HEK293T (cell line): Measurements from ENCODE around the gene HOXA9.

Source experiments
- CTCF ChIA-PET: fragments of 350-600 bp; formaldehyde crosslinking; extraction: SDS; loops from one replicate; lab custom pipeline; 2021; ENCODE audit warnings: antibody characterized with exemption, inconsistent platforms; lab: Yijun Ruan, JAX
- POLR2A ChIA-PET: fragments of 350-600 bp; formaldehyde crosslinking; extraction: SDS; loops from one replicate; lab custom pipeline; 2020; ENCODE audit warnings: antibody characterized with exemption, inconsistent platforms; lab: Yijun Ruan, JAX
- DNase-seq: peaks from one replicate; pipeline ENCODE4 v3.0.0; 2012; ENCODE audit warnings: mixed read lengths; ENCODE audit errors: extremely low spot score
- ARNT ChIP-seq: fragments of 450-650 bp; IDR thresholded peaks from 2 replicates; pipeline ENCODE4 v1.6.1; 2017; ENCODE audit warnings: mild to moderate bottlenecking
- BHLHE40 ChIP-seq: fragments of 450-650 bp; IDR thresholded peaks from 2 replicates; pipeline ENCODE4 v1.6.1; 2016; ENCODE audit warnings: mild to moderate bottlenecking, moderate library complexity, borderline replicate concordance
- CTBP1 ChIP-seq: fragments of 450-650 bp; IDR thresholded peaks from 2 replicates; pipeline ENCODE4 v1.6.1; 2016; ENCODE audit warnings: borderline replicate concordance
- ELF4 ChIP-seq: fragments of 450-650 bp; IDR thresholded peaks from 2 replicates; pipeline ENCODE4 v1.6.1; 2017; ENCODE audit warnings: antibody characterized with exemption
- FOXA1 ChIP-seq: fragments of 450-650 bp; IDR thresholded peaks from 2 replicates; pipeline ENCODE4 v1.6.1; 2016; ENCODE audit warnings: mild to moderate bottlenecking
- FOXK2 ChIP-seq: fragments of 450-650 bp; IDR thresholded peaks from 2 replicates; pipeline ENCODE4 v1.6.1; 2016; ENCODE audit warnings: mild to moderate bottlenecking
- FOXM1 ChIP-seq: fragments of 450-650 bp; IDR thresholded peaks from 2 replicates; pipeline ENCODE4 v1.6.1; 2017; ENCODE audit warnings: mild to moderate bottlenecking, borderline replicate concordance
- HDGF ChIP-seq: fragments of 450-650 bp; IDR thresholded peaks from 2 replicates; pipeline ENCODE4 v1.6.1; 2017; ENCODE audit warnings: antibody characterized with exemption, borderline replicate concordance
- L3MBTL2 ChIP-seq: fragments of 450-650 bp; conservative IDR thresholded peaks from 2 replicates; pipeline ENCODE4 v1.6.1; 2016; ENCODE audit warnings: mild to moderate bottlenecking
- LEF1 ChIP-seq: fragments of 450-650 bp; IDR thresholded peaks from 2 replicates; pipeline ENCODE4 v1.6.1; 2017; ENCODE audit warnings: mild to moderate bottlenecking, borderline replicate concordance
- NFRKB ChIP-seq: fragments of 450-650 bp; IDR thresholded peaks from 2 replicates; pipeline ENCODE4 v1.6.1; 2016; ENCODE audit warnings: mild to moderate bottlenecking, moderate library complexity
- SP1 ChIP-seq: fragments of 450-650 bp; IDR thresholded peaks from 2 replicates; pipeline ENCODE4 v1.6.1; 2017
- SUZ12 ChIP-seq: fragments of 450-650 bp; IDR thresholded peaks from 2 replicates; pipeline ENCODE4 v1.6.1; 2016; ENCODE audit warnings: mild to moderate bottlenecking
- TARDBP ChIP-seq: fragments of 450-650 bp; IDR thresholded peaks from 2 replicates; pipeline ENCODE4 v1.6.1; 2016
- ZNF384 ChIP-seq: fragments of 450-650 bp; IDR thresholded peaks from 2 replicates; pipeline ENCODE4 v1.6.1; 2016
- TF ChIP-seq, protein P1 (sequence below): fragments of 450-650 bp; IDR thresholded peaks from 2 replicates; pipeline ENCODE4 v1.6.1; 2016

HOXA9 gene

DNA sequence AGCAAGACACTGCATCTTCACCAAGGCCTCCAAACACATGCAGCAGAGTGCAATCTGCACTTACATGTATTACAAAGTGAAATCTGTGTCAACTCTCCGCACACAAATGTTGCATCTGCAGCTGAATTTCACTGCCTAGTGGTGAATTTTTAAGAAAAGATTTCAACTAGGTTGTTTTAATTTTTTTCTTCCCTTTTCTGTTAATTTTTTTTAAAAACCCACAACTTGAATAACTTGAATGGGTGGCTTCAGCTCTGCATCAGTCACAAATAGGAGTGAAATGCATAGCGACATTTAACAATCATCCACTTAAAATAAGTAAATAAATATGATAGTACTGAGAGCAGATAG, 28.6 kb upstream of the HOXA9 start:
- TF ChIP-seq ZNF384 (no peak), ARNT (no peak), LEF1 (no peak), SUZ12 (no peak), FOXK2 (no peak), SP1 (no peak), HDGF (no peak)
- TF ChIP-seq, protein P1, sequence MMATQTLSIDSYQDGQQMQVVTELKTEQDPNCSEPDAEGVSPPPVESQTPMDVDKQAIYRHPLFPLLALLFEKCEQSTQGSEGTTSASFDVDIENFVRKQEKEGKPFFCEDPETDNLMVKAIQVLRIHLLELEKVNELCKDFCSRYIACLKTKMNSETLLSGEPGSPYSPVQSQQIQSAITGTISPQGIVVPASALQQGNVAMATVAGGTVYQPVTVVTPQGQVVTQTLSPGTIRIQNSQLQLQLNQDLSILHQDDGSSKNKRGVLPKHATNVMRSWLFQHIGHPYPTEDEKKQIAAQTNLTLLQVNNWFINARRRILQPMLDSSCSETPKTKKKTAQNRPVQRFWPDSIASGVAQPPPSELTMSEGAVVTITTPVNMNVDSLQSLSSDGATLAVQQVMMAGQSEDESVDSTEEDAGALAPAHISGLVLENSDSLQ = no peak
- POLR2A ChIA-PET = no interaction called here
- no peak for DNase-seq
- CTCF ChIA-PET = no interaction called here

GRCh38 chr7:27193335-27194001, 28.1 kb upstream of the HOXA9 start:
- TF ChIP-seq ELF4 (no peak), NFRKB (no peak), ARNT (no peak), TARDBP (no peak), HDGF (no peak), FOXM1 (no peak), LEF1 (no peak), CTBP1 (no peak), SP1 (no peak), ZNF384 (no peak)
- CTCF ChIA-PET = no interaction called here
- DNase-seq = no peak
- POLR2A ChIA-PET = no interaction called here

GRCh38 chr7:27192546-27193334, 27.4 kb upstream of the HOXA9 start:
- DNase-seq = no peak
- TF ChIP-seq FOXK2 (no peak), HDGF (no peak), TARDBP (no peak), LEF1 (no peak), SP1 (no peak), BHLHE40 (no peak), ZNF384 (no peak), CTBP1 (no peak), FOXM1 (no peak), SUZ12 (no peak), NFRKB (no peak), ARNT (no peak), ELF4 (no peak), L3MBTL2 (no peak)
- CTCF ChIA-PET = no interaction called here
- POLR2A ChIA-PET = no interaction called here

DNA sequence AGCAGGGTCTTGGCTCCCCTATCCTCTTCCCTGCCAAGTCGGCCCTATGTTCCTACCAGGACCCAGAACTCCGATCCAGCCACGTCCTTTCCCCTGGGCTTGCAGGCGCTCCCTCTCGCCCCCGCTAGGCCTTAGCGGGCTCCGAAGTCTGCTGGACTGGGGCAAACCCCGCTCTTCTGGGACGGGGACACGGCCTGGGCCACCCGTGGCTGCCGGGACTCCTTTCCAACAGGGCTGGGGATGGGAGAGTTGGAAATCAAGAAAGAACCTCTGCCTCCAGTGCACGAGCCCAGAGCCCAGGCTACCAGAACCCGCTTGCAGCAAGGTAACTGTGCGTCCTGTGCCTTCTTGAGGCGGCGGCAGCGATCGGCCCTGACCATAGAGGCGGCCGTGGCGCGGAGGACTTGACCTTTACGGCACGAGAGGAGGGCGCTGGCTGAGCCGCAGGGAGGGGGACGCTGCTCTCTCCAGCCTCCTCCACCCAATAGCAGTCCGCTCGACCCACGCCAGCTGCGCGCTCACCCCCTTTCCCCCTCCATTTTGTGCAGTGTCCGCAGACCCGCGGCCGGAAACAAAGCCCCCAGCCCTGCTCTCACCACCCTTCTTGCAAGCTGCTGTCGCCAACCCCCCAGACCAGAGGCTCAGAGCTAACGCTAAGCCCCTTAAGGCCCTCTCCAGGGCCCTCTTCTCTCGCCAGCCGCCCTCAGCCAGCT, 26.7 kb upstream of the HOXA9 start:
- POLR2A ChIA-PET = no interaction called here
- no peak for TF ChIP-seq FOXM1
- TF ChIP-seq SUZ12 = no peak
- TF ChIP-seq HDGF = no peak
- no peak for TF ChIP-seq CTBP1
- no peak for TF ChIP-seq SP1
- TF ChIP-seq L3MBTL2 = no peak
- TF ChIP-seq NFRKB = no peak
- no peak for TF ChIP-seq BHLHE40
- TF ChIP-seq FOXK2 = no peak
- no peak for TF ChIP-seq TARDBP
- no peak for TF ChIP-seq ELF4
- no peak for TF ChIP-seq LEF1
- no peak for TF ChIP-seq ARNT
- TF ChIP-seq FOXA1 = no peak
- TF ChIP-seq ZNF384 = no peak
- TF ChIP-seq, protein P1 = no peak
- DNase-seq = no peak

DNA sequence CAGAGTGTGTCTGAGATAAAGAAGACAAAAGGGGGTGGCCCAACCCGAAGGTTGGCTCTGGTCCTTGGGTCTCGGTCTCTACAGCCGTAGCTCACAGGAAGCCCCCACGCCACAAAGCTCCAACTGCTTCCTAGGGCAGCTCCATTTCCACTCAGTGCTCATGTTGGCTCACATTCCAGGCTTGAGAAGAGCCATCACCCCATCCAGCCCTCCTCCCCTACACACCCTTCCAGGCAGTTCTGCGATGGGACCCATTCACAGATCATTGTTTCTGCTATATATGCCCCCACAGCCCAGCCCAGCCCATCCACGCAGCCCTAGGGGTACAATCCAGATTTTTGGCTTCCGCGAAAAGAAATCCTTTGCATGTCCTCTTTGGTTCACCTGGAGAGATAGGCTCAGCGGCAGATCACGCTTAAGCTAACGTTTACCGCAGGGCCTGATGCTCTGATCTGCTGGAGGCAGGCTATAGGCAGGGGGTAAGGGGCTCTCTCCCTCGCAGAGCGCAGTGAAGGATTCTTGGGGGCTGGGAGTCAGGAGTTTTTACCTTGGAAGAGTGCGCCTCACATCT, 25.9 kb upstream of the HOXA9 start:
- no peak for TF ChIP-seq SP1
- TF ChIP-seq, protein P1 = no peak
- TF ChIP-seq ZNF384 = no peak
- no peak for TF ChIP-seq FOXA1
- no peak for TF ChIP-seq LEF1
- ChIA-PET CTCF (interaction anchor here (1.3 kb wide), 1 partner anchor 12 kb away, joined by 3 read pairs; no protein-coding TSS in a partner anchor), POLR2A (interaction anchor here (0.9 to 10.3 kb wide), 5 partner anchors 8 to 415 kb away, joined by 3 to 215 read pairs (median 4); partner anchors contain the start of genes HOXA10 and HOXA13)
- DNase-seq = no peak

More for the DNA sequence above, 26.7 kb upstream of the HOXA9 start:
- CTCF ChIA-PET = no interaction called here
